Hepatocyte (in vitro differentiated cells): ENCODE data around the gene DDTL.

Experiments
- CTCF ChIP-seq: fragments of 200-600 bp; sonication (generic); IDR thresholded peaks from 2 replicates; pipeline ENCODE4 v1.5.1; 2016; ENCODE audit warnings: antibody characterized with exemption, mild to moderate bottlenecking; ENCODE audit not compliant: poor library complexity
- EZH2phosphoT487 ChIP-seq: fragments of 200-600 bp; sonication (generic); IDR thresholded peaks from one replicate; pipeline ENCODE4 v1.6.1; 2018; ENCODE audit warnings: antibody characterized with exemption, mild to moderate bottlenecking, low read depth, moderate library complexity; ENCODE audit not compliant: unreplicated experiment, severe bottlenecking

GRCh38 chr22:23984430-23984829 is 17.7 kb downstream of the DDTL start:
- TF ChIP-seq CTCF, result no peak
- TF ChIP-seq EZH2phosphoT487, result no peak
